Retinal pigment epithelial cell (primary cell): ENCODE results near the gene ZNF462.

Source experiments
- DNase-seq: peaks from one replicate; pipeline ENCODE4 v3.0.0-alpha.2; 2010; ENCODE audit warnings: low read depth
- H3K4me3 ChIP-seq: 2 replicates; pipeline ENCODE4 v1.5.1; 2011; ENCODE audit warnings: mild to moderate bottlenecking, low read length, control low read depth, moderate library complexity
- TF ChIP-seq, protein P1 (sequence below): conservative IDR thresholded peaks from 2 replicates; pipeline ENCODE4 v1.5.1; 2011; ENCODE audit warnings: low read depth, low read length, control low read depth, inconsistent platforms

ZNF462 gene

DNA sequence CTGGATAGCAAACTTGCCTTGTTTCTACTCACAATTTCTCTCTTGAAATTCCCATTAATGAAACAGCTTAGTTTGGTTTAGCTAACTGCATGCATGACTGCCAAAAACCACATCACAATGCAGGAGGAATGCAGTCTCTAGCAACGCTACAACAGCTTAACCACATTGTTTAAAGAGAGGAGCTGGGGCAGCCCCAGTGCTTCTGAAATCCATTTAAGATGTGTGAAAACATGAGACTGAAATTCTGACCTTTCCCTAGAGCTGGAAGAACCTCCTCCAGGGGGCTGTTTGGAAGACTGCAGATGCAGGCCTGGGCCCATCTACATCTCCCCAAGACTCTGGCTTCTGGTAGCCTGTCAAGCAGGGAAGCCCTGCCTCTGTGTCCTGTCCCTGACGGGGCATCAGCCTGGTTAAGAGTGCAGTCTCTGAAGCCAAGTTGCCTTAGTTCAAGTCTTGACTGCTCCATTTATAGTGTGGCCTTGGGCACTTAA is 157.1 kb downstream of the ZNF462 start:
- peak; percentile 94 for DNase-seq
- no peak overlapping the region for H3K4me3 ChIP-seq
- TF ChIP-seq, protein P1, sequence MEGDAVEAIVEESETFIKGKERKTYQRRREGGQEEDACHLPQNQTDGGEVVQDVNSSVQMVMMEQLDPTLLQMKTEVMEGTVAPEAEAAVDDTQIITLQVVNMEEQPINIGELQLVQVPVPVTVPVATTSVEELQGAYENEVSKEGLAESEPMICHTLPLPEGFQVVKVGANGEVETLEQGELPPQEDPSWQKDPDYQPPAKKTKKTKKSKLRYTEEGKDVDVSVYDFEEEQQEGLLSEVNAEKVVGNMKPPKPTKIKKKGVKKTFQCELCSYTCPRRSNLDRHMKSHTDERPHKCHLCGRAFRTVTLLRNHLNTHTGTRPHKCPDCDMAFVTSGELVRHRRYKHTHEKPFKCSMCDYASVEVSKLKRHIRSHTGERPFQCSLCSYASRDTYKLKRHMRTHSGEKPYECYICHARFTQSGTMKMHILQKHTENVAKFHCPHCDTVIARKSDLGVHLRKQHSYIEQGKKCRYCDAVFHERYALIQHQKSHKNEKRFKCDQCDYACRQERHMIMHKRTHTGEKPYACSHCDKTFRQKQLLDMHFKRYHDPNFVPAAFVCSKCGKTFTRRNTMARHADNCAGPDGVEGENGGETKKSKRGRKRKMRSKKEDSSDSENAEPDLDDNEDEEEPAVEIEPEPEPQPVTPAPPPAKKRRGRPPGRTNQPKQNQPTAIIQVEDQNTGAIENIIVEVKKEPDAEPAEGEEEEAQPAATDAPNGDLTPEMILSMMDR: peak; percentile 26

GRCh38 chr9:107024193-107024592 is 161.2 kb downstream of the ZNF462 start:
- no peak for DNase-seq

GRCh38 chr9:107025260-107026035 is 162.5 kb downstream of the ZNF462 start:
- no peak for DNase-seq
- TF ChIP-seq, protein P1: no peak
- no peak overlapping the region for H3K4me3 ChIP-seq

More at GRCh38 chr9:107024193-107024592, 161.2 kb downstream of the ZNF462 start:
- H3K4me3 ChIP-seq: no peak overlapping the region
- TF ChIP-seq, protein P1: no peak

DNA sequence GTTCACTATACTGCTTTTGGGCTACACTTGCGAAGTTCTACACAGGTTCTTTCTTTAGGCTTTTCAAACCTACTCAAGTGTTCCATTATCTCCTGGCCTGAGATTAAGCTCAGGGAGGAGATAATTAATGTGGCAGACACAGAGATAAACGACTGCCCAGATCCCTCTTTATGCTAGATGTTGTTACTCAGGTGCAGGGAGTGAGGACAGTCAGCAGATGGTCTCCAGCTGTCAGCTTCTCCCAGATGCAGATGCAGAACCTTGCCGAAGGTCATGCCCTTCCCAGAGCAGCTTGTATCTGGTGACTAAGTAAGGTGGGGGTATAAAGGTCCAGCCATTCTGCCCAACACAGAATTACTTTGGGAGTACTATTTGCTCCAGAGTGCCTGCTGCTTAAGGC is 166.2 kb downstream of the ZNF462 start:
- H3K4me3 ChIP-seq: no peak overlapping the region
- TF ChIP-seq, protein P1: no peak
- DNase-seq: no peak

DNA sequence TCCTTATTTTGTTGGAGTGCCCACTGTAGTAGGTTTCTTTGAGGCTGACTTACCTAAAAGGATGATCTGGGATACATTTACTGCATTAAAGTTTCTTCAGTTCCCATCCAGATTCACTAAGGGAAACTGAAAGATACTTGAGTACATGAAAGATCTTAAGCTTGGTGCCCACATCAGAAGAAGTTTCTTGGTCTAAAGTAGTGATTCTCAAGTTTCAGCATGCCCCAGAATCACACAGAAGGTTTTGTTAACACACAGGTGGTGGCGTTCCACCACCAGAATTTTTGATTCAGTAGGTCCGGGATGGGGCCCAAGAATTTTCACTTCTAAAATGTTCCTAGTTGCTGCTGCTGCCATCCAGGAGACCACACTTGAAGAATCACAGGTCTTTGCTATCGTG is 171.0 kb downstream of the ZNF462 start:
- no peak overlapping the region for H3K4me3 ChIP-seq
- TF ChIP-seq, protein P1: no peak
- DNase-seq: no peak

DNA sequence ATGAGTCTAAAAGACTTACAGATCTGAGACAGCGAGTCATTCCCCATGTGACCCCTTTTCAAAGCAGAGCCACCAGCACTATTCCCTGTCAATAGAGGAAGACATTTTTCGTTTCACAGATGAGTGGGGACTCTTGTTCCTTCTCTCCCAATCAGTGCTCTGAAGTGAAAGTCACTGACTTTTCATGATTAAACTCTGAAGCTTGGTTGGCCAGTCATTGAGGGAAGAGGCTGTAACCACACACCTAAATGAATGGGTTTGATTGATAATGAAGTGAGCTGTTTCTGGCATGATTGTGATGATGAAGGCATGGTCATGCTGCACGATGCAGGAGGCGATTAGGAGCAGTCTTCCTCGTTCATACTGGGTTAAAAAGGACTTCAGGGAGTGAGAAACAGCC is 171.9 kb downstream of the ZNF462 start:
- TF ChIP-seq, protein P1: no peak
- DNase-seq: no peak
- no peak overlapping the region for H3K4me3 ChIP-seq

DNA sequence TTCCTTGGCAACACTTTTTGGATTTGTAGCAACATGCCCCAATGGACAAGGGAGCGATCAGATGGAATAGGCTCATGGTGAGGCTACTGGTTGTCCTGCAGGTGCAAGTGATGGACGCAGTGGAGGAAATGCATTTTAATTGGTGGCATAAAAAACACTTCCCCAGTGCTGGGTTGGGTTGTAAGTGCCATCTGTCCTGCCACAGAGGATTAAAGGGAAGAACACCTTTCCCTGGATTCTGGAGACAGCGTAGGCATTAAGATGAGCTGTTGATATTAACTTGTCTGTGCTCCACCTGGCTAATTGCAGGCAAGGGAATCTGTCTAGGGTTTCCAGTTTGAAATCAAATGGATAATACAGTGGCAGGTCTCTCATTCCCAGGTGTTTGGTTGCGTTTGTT is 173.4 kb downstream of the ZNF462 start:
- TF ChIP-seq, protein P1: no peak
- no peak for DNase-seq

More for the DNA sequence above, 173.4 kb downstream of the ZNF462 start:
- H3K4me3 ChIP-seq: no peak overlapping the region
